Left lung (tissue), 10 donors: ENCODE results near the gene FBXO31. TPM values are rescaled to one million over a fixed set of nuclear protein-coding genes. Genes with fewer than 3 reads are reported as not detected.
"Not testable (repeated sequence)": the region's sequence is repeated elsewhere in the genome, so short reads cannot be mapped to it uniquely, and the experiment has no call there.

ENCODE experiments used
- ATAC-seq: fragments of 200-7000 bp; cut with Tn5 transposase; one replicate; pipeline ENCODE4 v1.9.1; 2020; ENCODE audit warnings: moderate library complexity
- DNase-seq, 4 donors: peaks; one replicate each; pipeline ENCODE4 v3.0.0-alpha.2; 2013 to 2020
- H3K27ac ChIP-seq, 2 donors: fragments of 200-600 bp; sonication (generic) in 1 of 2; one replicate each; pipeline versions ENCODE4 v1.5.0 to v1.8.0; 2020 to 2021
- H3K27me3 ChIP-seq, 2 donors: fragments of 200-600 bp; sonication (generic) in 1 of 2; one replicate each; pipeline versions ENCODE4 v1.5.0 to v1.8.0; 2020 to 2021
- H3K36me3 ChIP-seq, 2 donors: fragments of 200-600 bp; sonication (generic) in 1 of 2; one replicate each; pipeline versions ENCODE4 v1.5.0 to v1.8.0; 2020 to 2021
- H3K4me1 ChIP-seq, 2 donors: fragments of 200-600 bp; one replicate each; pipeline ENCODE4 v1.8.0; 2021
- H3K4me3 ChIP-seq, 2 donors: fragments of 200-600 bp; sonication (generic) in 1 of 2; one replicate each; pipeline versions ENCODE4 v1.5.0 to v1.8.0; 2020 to 2021; ENCODE audit warnings: mild to moderate bottlenecking in 1 of 2
- H3K9me3 ChIP-seq, 2 donors: fragments of 200-600 bp; sonication (generic) in 1 of 2; one replicate each; pipeline versions ENCODE4 v1.5.0 to v1.8.0; 2020 to 2021
- intact Hi-C, 2 donors: fragments of 100-400 bp; cut with DNase I; formaldehyde crosslinking; loops; one replicate each; pipeline versions ENCODE4 v1.11.2 to v1.14.2; 2022
- polyA plus RNA-seq, 6 donors: library from polyadenylated mRNA; unstranded; fragments of 120-200 nt; gene quantifications; one replicate each; pipeline ENCODE4 v1.2.1, GENCODE V29; 2013; ENCODE audit not compliant: insufficient read length in 6 of 6
- total RNA-seq, 2 donors: library from RNA; stranded (reverse); fragmentation: NEBNext Ultra II Directional; extraction: Animal tissue kit (Norgen Biotek cat#: 25700); gene quantifications; one replicate each; pipeline ENCODE4 v1.2.1, GENCODE V29; 2021
- TF ChIP-seq, protein P1 (sequence below), 2 donors: fragments of 200-600 bp; sonication (generic) in 1 of 2; IDR thresholded peaks; one replicate each; pipeline versions ENCODE4 v1.5.0 to v1.8.0; 2021; ENCODE audit warnings: antibody characterized with exemption in 2 of 2
- donor health status: DM: no; HTN: yes; CAD: no.
- donor health status: DM: no; HTN: no; CAD: no.

The FBXO31 gene
- total and polyA plus RNA-seq, 8 donors, result 21.0 to 25.8 (median 23.0) TPM

DNA sequence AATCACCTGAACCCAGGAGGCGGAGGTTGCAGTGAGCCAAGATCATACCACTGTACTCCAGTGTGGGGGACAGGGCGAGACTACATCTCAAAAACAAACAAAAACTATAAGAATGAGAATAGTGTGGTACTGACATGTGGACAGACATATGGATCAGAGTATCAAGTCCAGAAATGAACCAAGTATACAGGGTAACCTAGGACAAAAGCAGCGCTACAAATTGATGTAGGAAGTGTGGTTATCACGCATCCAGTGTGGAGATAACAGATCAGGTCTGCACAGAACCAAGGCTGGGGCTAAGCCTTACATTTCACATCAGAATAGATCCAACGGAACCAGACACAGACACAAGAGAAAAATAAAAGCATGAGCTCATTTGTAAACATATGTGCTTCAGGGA is 43.4 kb downstream of the FBXO31 start:
- H3K4me1 ChIP-seq, result peaks cover 0 to 9% of the 10 kb centered on the region in 2 donors
- H3K27ac ChIP-seq, result no peak overlapping the region
- ATAC-seq, result no peak
- H3K27me3 ChIP-seq, result no peaks in the 10 kb centered on the region
- H3K9me3 ChIP-seq, result no peaks in the 10 kb centered on the region
- peaks cover 0 to 65% of the 10 kb centered on the region in 2 donors for H3K36me3 ChIP-seq
- intact Hi-C loops, result no loop called here
- H3K4me3 ChIP-seq, result no peak overlapping the region
- TF ChIP-seq, protein P1, sequence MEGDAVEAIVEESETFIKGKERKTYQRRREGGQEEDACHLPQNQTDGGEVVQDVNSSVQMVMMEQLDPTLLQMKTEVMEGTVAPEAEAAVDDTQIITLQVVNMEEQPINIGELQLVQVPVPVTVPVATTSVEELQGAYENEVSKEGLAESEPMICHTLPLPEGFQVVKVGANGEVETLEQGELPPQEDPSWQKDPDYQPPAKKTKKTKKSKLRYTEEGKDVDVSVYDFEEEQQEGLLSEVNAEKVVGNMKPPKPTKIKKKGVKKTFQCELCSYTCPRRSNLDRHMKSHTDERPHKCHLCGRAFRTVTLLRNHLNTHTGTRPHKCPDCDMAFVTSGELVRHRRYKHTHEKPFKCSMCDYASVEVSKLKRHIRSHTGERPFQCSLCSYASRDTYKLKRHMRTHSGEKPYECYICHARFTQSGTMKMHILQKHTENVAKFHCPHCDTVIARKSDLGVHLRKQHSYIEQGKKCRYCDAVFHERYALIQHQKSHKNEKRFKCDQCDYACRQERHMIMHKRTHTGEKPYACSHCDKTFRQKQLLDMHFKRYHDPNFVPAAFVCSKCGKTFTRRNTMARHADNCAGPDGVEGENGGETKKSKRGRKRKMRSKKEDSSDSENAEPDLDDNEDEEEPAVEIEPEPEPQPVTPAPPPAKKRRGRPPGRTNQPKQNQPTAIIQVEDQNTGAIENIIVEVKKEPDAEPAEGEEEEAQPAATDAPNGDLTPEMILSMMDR (IDR thresholded peaks at IDR 0.05), result no peak
- DNase-seq, result no peak

DNA sequence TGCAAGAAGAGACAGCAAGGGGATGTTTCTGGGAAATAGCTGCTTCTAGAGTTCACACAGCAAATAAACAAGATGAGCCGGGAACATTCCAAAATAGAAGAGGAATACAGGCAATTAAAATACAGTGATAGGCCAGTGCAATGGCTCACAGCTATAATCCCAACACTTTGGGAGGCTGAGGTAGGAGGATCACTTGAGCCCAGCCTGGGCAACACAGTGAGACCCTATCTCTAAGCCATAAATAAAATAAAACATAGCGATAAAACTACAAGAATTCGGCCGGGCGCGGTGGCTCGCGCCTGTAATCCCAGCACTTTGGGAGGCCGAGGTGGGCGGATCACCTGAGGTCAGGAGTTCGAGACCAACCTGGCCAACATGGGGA is 43.9 kb downstream of the FBXO31 start:
- H3K9me3 ChIP-seq, H3K4me3 ChIP-seq, H3K4me1 ChIP-seq, DNase-seq, H3K27me3 ChIP-seq, ATAC-seq, H3K27ac ChIP-seq, intact Hi-C loops: not testable (repeated sequence)
- peaks cover 0 to 70% of the 10 kb centered on the region in 2 donors for H3K36me3 ChIP-seq

DNA sequence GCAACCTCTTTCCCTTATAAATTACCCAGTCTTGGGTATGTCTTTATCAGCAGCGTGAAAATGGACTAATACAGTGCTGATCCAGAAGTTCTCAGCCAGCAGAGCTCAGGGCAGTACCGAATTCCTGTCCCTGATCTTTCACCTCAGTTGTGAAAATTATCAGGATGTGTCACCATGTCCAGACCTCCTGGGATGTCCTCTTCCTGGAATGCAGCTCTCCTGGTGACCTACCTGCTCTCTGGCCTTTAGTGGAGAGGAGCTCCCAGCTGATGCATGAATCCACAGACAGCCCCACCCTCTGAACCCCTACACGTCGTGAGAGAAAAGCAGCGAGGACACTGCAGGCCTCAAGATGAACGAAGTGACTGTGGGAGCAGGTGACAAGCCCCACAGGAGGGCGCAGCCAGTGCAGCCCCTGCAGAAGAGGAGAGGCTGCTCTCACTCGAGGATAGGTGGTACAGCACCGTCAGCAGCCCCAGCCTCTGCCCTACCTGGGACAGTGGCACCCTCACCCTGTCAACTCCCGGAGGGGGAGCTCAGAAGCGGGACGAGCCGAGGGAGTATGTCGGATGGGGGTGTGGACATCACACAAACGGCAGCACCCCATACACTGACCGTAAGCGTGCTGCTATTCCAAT is 44.4 kb downstream of the FBXO31 start:
- peak in 1 of 4 donors; percentile 53 for DNase-seq
- Histone ChIP-seq H3K27ac (no peak overlapping the region), H3K4me3 (no peak overlapping the region), H3K36me3 (peaks cover 0 to 75% of the 10 kb centered on the region in 2 donors), H3K4me1 (peaks cover 0 to 1% of the 10 kb centered on the region in 2 donors), H3K27me3 (no peaks in the 10 kb centered on the region), H3K9me3 (no peaks in the 10 kb centered on the region)
- intact Hi-C loops, result no loop called here
- TF ChIP-seq, protein P1 (IDR thresholded peaks at IDR 0.05), result no peak
- ATAC-seq, result no peak

DNA sequence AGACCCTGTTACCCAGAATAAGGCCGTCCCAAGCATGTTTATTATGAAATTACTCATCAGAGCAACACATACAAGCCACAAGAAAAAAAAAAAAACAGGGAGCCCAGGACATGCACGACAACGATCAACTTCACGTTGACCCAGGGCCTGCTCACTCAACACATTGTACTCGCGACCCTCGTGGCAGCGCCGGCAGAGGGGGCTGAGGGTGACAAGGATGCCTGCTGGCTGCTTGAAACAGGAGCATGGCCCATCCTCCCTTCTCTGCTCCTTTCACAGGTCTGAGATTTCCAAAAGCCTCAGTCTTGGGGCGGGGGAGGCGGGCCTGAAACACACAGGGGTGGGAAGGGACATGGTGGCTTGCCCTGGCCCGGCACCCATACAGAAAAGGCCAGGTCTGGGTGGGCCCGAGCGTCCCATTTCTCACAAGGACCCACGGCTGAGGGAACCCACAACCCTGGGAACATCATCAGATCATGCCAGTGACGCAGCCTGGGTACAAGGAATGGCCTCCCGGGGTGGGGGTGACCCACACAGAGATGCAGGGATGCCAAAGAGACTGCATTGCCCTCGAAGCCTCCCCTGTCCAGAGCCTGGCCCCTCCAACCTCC is 45.3 kb downstream of the FBXO31 start:
- Histone ChIP-seq H3K27ac (no peak overlapping the region), H3K36me3 (peaks cover 0 to 77% of the 10 kb centered on the region in 2 donors), H3K27me3 (no peaks in the 10 kb centered on the region), H3K9me3 (no peaks in the 10 kb centered on the region), H3K4me3 (no peak overlapping the region), H3K4me1 (no peaks in the 10 kb centered on the region)
- TF ChIP-seq, protein P1 (IDR thresholded peaks at IDR 0.05), result no peak
- DNase-seq (peak in 1 of 4 donors; percentile 58), ATAC-seq (no peak)
- intact Hi-C loops, result no loop called here

DNA sequence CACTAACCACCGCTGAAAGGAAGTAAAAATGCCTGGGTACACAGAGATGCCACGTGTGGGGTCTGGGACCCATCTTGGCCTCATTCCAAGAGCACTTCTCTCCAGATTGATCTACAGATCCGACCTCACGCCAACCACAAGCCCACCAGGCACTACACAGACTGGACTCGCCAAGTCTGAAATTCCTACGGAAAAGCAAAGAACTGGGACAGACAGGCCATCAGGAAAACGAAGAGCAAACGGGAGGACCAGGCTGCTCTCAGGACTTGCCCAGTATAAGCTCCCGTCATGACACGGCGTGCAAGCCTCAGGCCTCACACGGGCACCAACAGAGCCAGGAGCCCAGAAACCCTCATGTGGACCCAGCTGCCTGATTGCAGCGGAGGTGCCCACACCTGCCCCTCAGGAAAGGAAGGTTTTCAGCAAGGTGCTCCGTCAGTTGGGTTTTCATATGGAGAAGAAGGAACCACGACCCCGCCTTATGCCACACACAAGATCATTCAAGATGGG is 46.3 kb downstream of the FBXO31 start:
- H3K9me3 ChIP-seq, result no peaks in the 10 kb centered on the region
- TF ChIP-seq, protein P1 (IDR thresholded peaks at IDR 0.05), result no peak
- no peaks in the 10 kb centered on the region for H3K27me3 ChIP-seq
- peaks cover 0 to 74% of the 10 kb centered on the region in 2 donors for H3K36me3 ChIP-seq
- no peaks in the 10 kb centered on the region for H3K4me1 ChIP-seq
- ATAC-seq (no peak), DNase-seq (peak in 1 of 4 donors; percentile 40)
- intact Hi-C loops, result no loop called here
- no peak overlapping the region for H3K4me3 ChIP-seq
- H3K27ac ChIP-seq, result no peak overlapping the region
